K562 (cell line): ENCODE measurements around the gene MAP3K19. TPM values are rescaled to one million over a fixed set of nuclear protein-coding genes. Genes with fewer than 3 reads are reported as not detected.

ENCODE experiments used
- ATAC-seq: fragments of 200-7000 bp; cut with Tn5 transposase; 3 replicates; pipeline ENCODE4 v1.9.1; 2020; ENCODE audit warnings: moderate library complexity
- BruUV-seq: library from RNA; stranded (reverse); fragments of 400-500 nt; replicated peaks from 2 replicates; lab custom pipeline; 2021; lab: Mats Ljungman, UMichigan
- CTCF ChIA-PET: fragments of 300-600 bp; formaldehyde crosslinking; extraction: SDS; loops from one replicate; lab custom pipeline; 2021; ENCODE audit warnings: low intra/inter-chr PET ratio; lab: Yijun Ruan, JAX
- POLR2A ChIA-PET: fragments of 300-600, 350-650 bp; sonication (Branson Sonifier 250); formaldehyde crosslinking; extraction: SDS; loops from one replicate; lab custom pipeline; 2021; ENCODE audit warnings: antibody characterized with exemption, inconsistent platforms; lab: Yijun Ruan, JAX
- DNase-seq, 4 experiments: peaks; one replicate each; pipeline versions ENCODE4 v3.0.0 to v3.0.0-alpha.2; 2011 to 2018; ENCODE audit warnings: low spot score in 3 of 4, mixed read lengths in 3 of 4; ENCODE audit errors: extremely low read depth in 1 of 4
- FAIRE-seq: peaks from 2 replicates; lab custom pipeline; 2011; peaks lifted over from hg19 to GRCh38; lab: Jason Lieb, UNC
- H2AFZ ChIP-seq: 2 replicates; pipeline ENCODE4 v1.6.0; 2011; ENCODE audit warnings: low read depth, low read length, control low read depth, inconsistent platforms
- H3K27ac ChIP-seq: fragments of 200-600 bp; 3 replicates; pipeline ENCODE4 v1.8.0; 2011; ENCODE audit warnings: low read depth, mild to moderate bottlenecking, control low read depth, inconsistent platforms, low read length, moderate library complexity, mixed read lengths; ENCODE audit errors: extremely low read depth
- H3K27me3 ChIP-seq, 2 experiments: fragments of 300-600 bp in 1 of 2; 2 replicates in 1 of 2; 3 replicates in 1 of 2; pipeline versions ENCODE4 v1.6.0 to v1.8.0; 2011; ENCODE audit warnings: inconsistent platforms in 2 of 2, low read length in 2 of 2, mild to moderate bottlenecking in 1 of 2, mixed read lengths in 1 of 2, moderate library complexity in 1 of 2; ENCODE audit not compliant: control insufficient read depth in 2 of 2, insufficient read depth in 2 of 2
- H3K36me3 ChIP-seq: fragments of 300-600 bp; 3 replicates; pipeline ENCODE4 v1.8.0; 2011; ENCODE audit warnings: mild to moderate bottlenecking, low read length, inconsistent platforms; ENCODE audit not compliant: control insufficient read depth, insufficient read depth
- H3K4me1 ChIP-seq, 2 experiments: fragments of 200-600 bp in 1 of 2; replicated peaks in 1 of 2; 2 replicates in 1 of 2; 3 replicates in 1 of 2; pipeline versions ENCODE4 v1.5.1 to v1.8.0; 2011; ENCODE audit warnings: inconsistent platforms in 2 of 2, low read length in 2 of 2, mild to moderate bottlenecking in 1 of 2, mixed read lengths in 1 of 2, moderate library complexity in 1 of 2; ENCODE audit not compliant: control insufficient read depth in 2 of 2, insufficient read depth in 2 of 2
- H3K4me2 ChIP-seq: 2 replicates; pipeline ENCODE4 v1.6.1; 2011; ENCODE audit warnings: low read length, control low read depth, inconsistent platforms, mixed read lengths; ENCODE audit not compliant: insufficient read depth
- H3K4me3 ChIP-seq: fragments of 200-600 bp; sonication (generic), shearing (Covaris generic); 2 replicates; pipeline ENCODE4 v1.5.1; 2016; ENCODE audit warnings: control low read depth, inconsistent platforms
- H3K79me2 ChIP-seq: fragments of 200-600 bp; 3 replicates; pipeline ENCODE4 v1.8.0; 2011; ENCODE audit warnings: low read length, inconsistent platforms; ENCODE audit not compliant: control insufficient read depth, insufficient read depth
- H3K9ac ChIP-seq, 2 experiments: 2 replicates each; pipeline versions ENCODE4 v1.6.0 to v1.6.1; 2011; ENCODE audit warnings: low read depth in 2 of 2, low read length in 2 of 2, control low read depth in 1 of 2, inconsistent platforms in 1 of 2, mild to moderate bottlenecking in 1 of 2, mixed read lengths in 1 of 2; ENCODE audit not compliant: insufficient read depth in 1 of 2
- H3K9me1 ChIP-seq: one replicate; pipeline ENCODE4 v1.6.0; 2011; ENCODE audit warnings: inconsistent platforms, mild to moderate bottlenecking, low read length, moderate library complexity; ENCODE audit not compliant: control insufficient read depth, insufficient read depth
- H3K9me3 ChIP-seq: replicated peaks from 2 replicates; pipeline ENCODE4 v1.5.1; 2011; ENCODE audit warnings: low read depth, low read length, inconsistent platforms; ENCODE audit not compliant: control insufficient read depth, insufficient read depth
- H4K20me1 ChIP-seq: replicated peaks from 2 replicates; pipeline ENCODE4 v1.6.1; 2011; ENCODE audit warnings: low read length, inconsistent platforms, mixed read lengths; ENCODE audit not compliant: control insufficient read depth, insufficient read depth
- BCOR ChIP-seq: fragments of 450-650 bp; IDR thresholded peaks from 2 replicates; pipeline ENCODE4 v1.6.1; 2016
- GTF2A2 ChIP-seq: IDR thresholded peaks from 2 replicates; pipeline ENCODE4 v1.6.1; 2016; ENCODE audit warnings: mild to moderate bottlenecking, missing genetic modification characterization, missing compliant biosample characterization
- ZBED1 ChIP-seq: IDR thresholded peaks from 2 replicates; pipeline ENCODE4 v1.6.1; 2014
- WGBS: fragments of 100-300 bp; shearing (Covaris generic); methylation state at CpG from one replicate; pipeline ENCODE4 v1.1.6; 2016; ENCODE audit warnings: low coverage, mixed read lengths; ENCODE audit not compliant: insufficient coverage; ENCODE audit errors: missing lambda C conversion rate; 5-methylcytosine and 5-hydroxymethylcytosine counted together
- in situ Hi-C: fragments of 300-500 bp; cut with MboI; formaldehyde crosslinking; loops from 4 replicates; pipeline ENCODE4 v1.15.0; 2018; ENCODE audit warnings: inconsistent platforms, mixed read lengths
- intact Hi-C: fragments of 100-400 bp; cut with micrococcal nuclease; formaldehyde crosslinking; loops from 2 replicates; pipeline ENCODE4 v1.14.2; 2022
- polyA plus RNA-seq, 8 experiments: library from polyadenylated mRNA; depleted of rRNA in 4 of 8; stranded (reverse) in 5 of 8; unstranded in 3 of 8; fragments of >200 nt; fragmentation: Nextera tagmentation in 2 of 8; fragmentation: Illumina TruSeq in 1 of 8; extraction: Ambion mirVana in 2 of 8; extraction: Trizol in 1 of 8; gene quantifications; 2 replicates each; pipeline versions ENCODE4 v1.2.1 to v1.2.3, GENCODE V29; 2011 to 2014; ENCODE audit warnings: inconsistent platforms in 1 of 8, missing spikeins in 1 of 8
- total RNA-seq, 7 experiments: library from RNA; depleted of rRNA in 6 of 7; stranded (reverse); fragments of >200 nt in 6 of 7; fragmentation: Illumina TruSeq in 2 of 7; extraction: Trizol in 2 of 7; gene quantifications; 2 replicates each; pipeline versions ENCODE4 v1.2.1 to v1.2.3, GENCODE V29; 2011 to 2021; ENCODE audit warnings: low replicate concordance in 1 of 7
- TF ChIP-seq, protein P1 (sequence below): IDR thresholded peaks from 2 replicates; pipeline ENCODE4 v1.6.1; 2012; ENCODE audit warnings: low read depth, low read length, improper control_type of control experiment, borderline replicate concordance

Gene MAP3K19
- total and polyA plus RNA-seq, 9 of the 15 experiments (the other 6 are each of a cell fraction or from before 2014, with no cell fraction given): 0.29 TPM; not detected in 8

DNA sequence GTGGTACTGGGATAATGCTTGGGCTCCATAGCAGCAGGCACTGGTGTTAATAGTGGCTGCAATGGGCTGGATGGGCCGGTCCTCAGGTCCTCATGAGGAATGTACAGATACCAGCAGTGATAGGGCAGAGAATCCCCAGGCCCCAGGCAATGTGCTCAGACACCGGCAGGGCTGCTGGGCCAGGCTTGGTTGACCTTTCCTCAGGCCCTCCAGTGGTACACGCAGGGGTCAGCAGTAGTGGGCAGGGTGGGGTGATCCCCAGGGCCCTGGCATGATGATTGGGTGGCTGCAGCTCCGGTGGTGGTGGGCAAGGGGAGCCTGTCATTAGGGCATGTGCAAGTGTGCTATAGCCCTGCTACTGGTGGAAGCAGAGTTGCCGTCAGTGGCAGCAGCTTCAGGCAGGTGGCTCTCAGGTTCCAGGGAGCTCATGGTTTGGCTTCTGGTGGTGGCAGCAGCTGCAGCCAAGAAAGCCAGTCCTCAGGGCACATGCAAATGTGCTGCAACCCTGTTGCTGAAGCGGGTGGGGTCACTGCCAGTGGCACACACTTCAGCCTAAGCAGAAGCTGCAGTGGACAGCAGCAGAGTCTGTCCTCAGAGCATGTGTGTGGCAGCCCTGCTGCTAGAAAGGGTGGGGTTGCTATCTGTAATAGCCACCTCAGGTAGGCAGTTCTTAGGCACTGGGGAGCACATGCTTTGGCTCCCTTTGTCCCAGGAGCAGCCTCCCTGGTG lies 71.8 kb downstream of the MAP3K19 start:
- Histone ChIP-seq H3K9me1 (no peaks in the 10 kb centered on the region), H3K9me3 (no peaks in the 10 kb centered on the region; the same call in 1 of the 2 replicates), H3K4me1 (peaks cover 0 to 5% of the 10 kb centered on the region in 2 experiments; a peak in 1 of 5 replicates), H3K79me2 (no peaks in the 10 kb centered on the region), H3K4me3 (no peak overlapping the region), H3K27me3 (peaks cover 2 to 15% of the 10 kb centered on the region in 2 experiments; a peak in 3 of 5 replicates), H3K4me2 (no peak overlapping the region), H3K9ac (no peak overlapping the region), H3K27ac (no peak overlapping the region), H2AFZ (no peak overlapping the region), H3K36me3 (no peaks in the 10 kb centered on the region), H4K20me1 (no peaks in the 10 kb centered on the region)
- FAIRE-seq (no peak), DNase-seq (no peak), ATAC-seq (peak; percentile 49)
- POLR2A ChIA-PET: interaction anchor here (1.1 kb wide), 1 partner anchor 10 kb away, joined by 5 read pairs; no protein-coding TSS in a partner anchor
- no TSS peak for BruUV-seq
- intact Hi-C loops: no loop called here
- in situ Hi-C loops: loop anchor here (25.0 kb wide), 1 partner anchor 1412 kb away; no protein-coding TSS in a partner anchor
- CTCF ChIA-PET: no interaction called here
- TF ChIP-seq BCOR (no peak), GTF2A2 (tag) (no peak), ZBED1 (no peak)
- TF ChIP-seq, protein P1, sequence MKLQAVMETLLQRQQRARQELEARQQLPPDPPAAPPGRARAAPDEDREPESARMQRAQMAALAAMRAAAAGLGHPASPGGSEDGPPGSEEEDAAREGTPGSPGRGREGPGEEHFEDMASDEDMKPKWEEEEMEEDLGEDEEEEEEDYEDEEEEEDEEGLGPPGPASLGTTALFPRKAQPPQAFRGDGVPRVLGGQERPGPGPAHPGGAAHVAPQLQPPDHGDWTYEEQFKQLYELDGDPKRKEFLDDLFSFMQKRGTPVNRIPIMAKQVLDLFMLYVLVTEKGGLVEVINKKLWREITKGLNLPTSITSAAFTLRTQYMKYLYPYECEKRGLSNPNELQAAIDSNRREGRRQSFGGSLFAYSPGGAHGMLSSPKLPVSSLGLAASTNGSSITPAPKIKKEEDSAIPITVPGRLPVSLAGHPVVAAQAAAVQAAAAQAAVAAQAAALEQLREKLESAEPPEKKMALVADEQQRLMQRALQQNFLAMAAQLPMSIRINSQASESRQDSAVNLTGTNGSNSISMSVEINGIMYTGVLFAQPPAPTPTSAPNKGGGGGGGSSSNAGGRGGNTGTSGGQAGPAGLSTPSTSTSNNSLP: no peak
- WGBS: 2% methylated on average over 6 of the region's 6 CpGs
